ENCODE measurements around the gene TANGO2.
"Not testable (repeated sequence)": the region's sequence is repeated elsewhere in the genome, so short reads cannot be mapped to it uniquely, and the experiment has no call there.

TANGO2 gene

GRCh38 chr22:20056696-20057386, 35.9 kb downstream of the TANGO2 start:
- DNase-seq (ENCODE audit: extremely low spot score, insufficient read length, low read depth) = no peak
- FAIRE-seq = no peak

GRCh38 chr22:20057596-20058268, 36.8 kb downstream of the TANGO2 start:
- DNase-seq (ENCODE audit: extremely low spot score, insufficient read length, low read depth) (no peak), FAIRE-seq (no peak)

GRCh38 chr22:20058989-20059770, 38.3 kb downstream of the TANGO2 start:
- FAIRE-seq = no peak
- DNase-seq (ENCODE audit: extremely low spot score, insufficient read length, low read depth) = no peak

- DNase-seq (ENCODE audit: extremely low spot score, insufficient read length, low read depth) (no peak), FAIRE-seq (no peak)
Observed at GRCh38 chr22:20060700-20061480, 40.0 kb downstream of the TANGO2 start.

GRCh38 chr22:20061481-20061861, 40.6 kb downstream of the TANGO2 start:
- DNase-seq (ENCODE audit: extremely low spot score, insufficient read length, low read depth) = no peak
- no peak for FAIRE-seq

GRCh38 chr22:20062043-20062765, 41.3 kb downstream of the TANGO2 start:
- FAIRE-seq (no peak), DNase-seq (ENCODE audit: extremely low spot score, insufficient read length, low read depth) (no peak)

GRCh38 chr22:20062766-20063083, 41.8 kb downstream of the TANGO2 start:
- no peak for DNase-seq (ENCODE audit: extremely low spot score, insufficient read length, low read depth)
- FAIRE-seq = no peak

GRCh38 chr22:20063271-20064139, 42.6 kb downstream of the TANGO2 start:
- FAIRE-seq = no peak
- no peak for DNase-seq (ENCODE audit: extremely low spot score, insufficient read length, low read depth)

GRCh38 chr22:20064140-20064480, 43.2 kb downstream of the TANGO2 start:
- FAIRE-seq (no peak), DNase-seq (ENCODE audit: extremely low spot score, insufficient read length, low read depth) (no peak)

GRCh38 chr22:20064545-20065262, 43.8 kb downstream of the TANGO2 start:
- FAIRE-seq (no peak), DNase-seq (ENCODE audit: extremely low spot score, insufficient read length, low read depth) (no peak)

GRCh38 chr22:20065896-20066616, 45.1 kb downstream of the TANGO2 start:
- FAIRE-seq (no peak), DNase-seq (ENCODE audit: extremely low spot score, insufficient read length, low read depth) (no peak)

GRCh38 chr22:20066617-20067383, 45.9 kb downstream of the TANGO2 start:
- no peak for FAIRE-seq
- DNase-seq (ENCODE audit: extremely low spot score, insufficient read length, low read depth) = no peak

- not testable (repeated sequence) for FAIRE-seq; DNase-seq (ENCODE audit: extremely low spot score, insufficient read length, low read depth)
Observed at GRCh38 chr22:20067384-20067682, 46.4 kb downstream of the TANGO2 start.

GRCh38 chr22:20068640-20069039, 47.7 kb downstream of the TANGO2 start:
- DNase-seq (ENCODE audit: extremely low spot score, insufficient read length, low read depth) (no peak), FAIRE-seq (no peak)

- FAIRE-seq = no peak
- DNase-seq (ENCODE audit: extremely low spot score, insufficient read length, low read depth) = no peak
Observed at GRCh38 chr22:20069331-20070042, 48.6 kb downstream of the TANGO2 start.

GRCh38 chr22:20071524-20071972, 50.6 kb downstream of the TANGO2 start:
- DNase-seq (ENCODE audit: extremely low spot score, insufficient read length, low read depth) = no peak
- no peak for FAIRE-seq
